Thyroid gland (tissue), 4 donors: ENCODE measurements around the gene TXNDC11. TPM values are rescaled to one million over a fixed set of nuclear protein-coding genes. Genes with fewer than 3 reads are reported as not detected.

ENCODE experiments used
- DNase-seq, 2 donors: peaks; one replicate each; pipeline ENCODE4 v3.0.0-alpha.2; 2019
- H3K27ac ChIP-seq, 3 donors: fragments of 200-600 bp; sonication (generic); 1 replicate in 2 of 3; 2 replicates in 1 of 3; pipeline ENCODE4 v1.5.1; 2016 to 2019; ENCODE audit warnings: mild to moderate bottlenecking in 1 of 3, moderate library complexity in 1 of 3
- H3K27me3 ChIP-seq: fragments of 200-600 bp; sonication (generic); one replicate; pipeline ENCODE4 v1.5.1; 2019
- H3K36me3 ChIP-seq, 2 donors: fragments of 200-600 bp; sonication (generic); one replicate each; pipeline ENCODE4 v1.5.1; 2016 to 2019
- H3K4me1 ChIP-seq, 2 donors: fragments of 200-600 bp; sonication (generic); one replicate each; pipeline ENCODE4 v1.5.1; 2017 to 2019
- H3K4me3 ChIP-seq, 3 donors: fragments of 200-600 bp; sonication (generic); replicated peaks in 1 of 3; 1 replicate in 2 of 3; 2 replicates in 1 of 3; pipeline ENCODE4 v1.5.1; 2016; ENCODE audit warnings: mild to moderate bottlenecking in 1 of 3
- H3K9me3 ChIP-seq: fragments of 200-600 bp; sonication (generic); one replicate; pipeline ENCODE4 v1.5.1; 2017
- CTCF ChIP-seq, 6 experiments: fragments of 200-600 bp in 3 of 6; fragments of 450-650 bp in 3 of 6; sonication (generic) in 3 of 6; IDR thresholded peaks; one replicate each; pipeline ENCODE4 v1.5.1; 2016 to 2019; ENCODE audit warnings: antibody characterized with exemption in 6 of 6, mild to moderate bottlenecking in 2 of 6, inconsistent platforms in 1 of 6, moderate library complexity in 1 of 6
- POLR2A ChIP-seq, 2 donors: fragments of 450-650 bp; IDR thresholded peaks; one replicate each; pipeline ENCODE4 v1.6.1; 2017; ENCODE audit warnings: antibody characterized with exemption in 2 of 2, mild to moderate bottlenecking in 2 of 2, moderate library complexity in 1 of 2
- WGBS, 2 donors: methylation state at CpG; one replicate each; pipeline ENCODE4 v1.1.5; 2017; 5-methylcytosine and 5-hydroxymethylcytosine counted together
- intact Hi-C: fragments of 100-400 bp; cut with DNase I; formaldehyde crosslinking; loops from one replicate; pipeline ENCODE4 v1.15.1; 2023
- total RNA-seq, 4 donors: library from RNA; depleted of rRNA; stranded (reverse); fragments of >200 nt; gene quantifications; one replicate each; pipeline ENCODE4 v1.2.3, GENCODE V29; 2016

TXNDC11 gene
- total RNA-seq, 4 donors from 2014 or later, result 77.3 to 135 (median 115) TPM

- no peaks in the 10 kb centered on the region for H3K27me3 ChIP-seq
- DNase-seq, result peak; percentile 35 to 38
- WGBS, 2 donors, result 42 to 50% methylated on average over 10 of the region's 10 CpGs
- TF ChIP-seq CTCF (IDR thresholded peaks at IDR 0.05) (no peak), POLR2A (IDR thresholded peaks at IDR 0.05) (no peak)
- peak overlapping the region; percentile 49 to 72 (median 65) for H3K27ac ChIP-seq
- no peaks in the 10 kb centered on the region for H3K9me3 ChIP-seq
- intact Hi-C loops, result no loop called here
- no peak overlapping the region for H3K4me3 ChIP-seq
- peaks cover 17 to 19% of the 10 kb centered on the region in 2 donors for H3K4me1 ChIP-seq
- H3K36me3 ChIP-seq, result peaks cover 27 to 41% of the 10 kb centered on the region in 2 donors
These were observed 15.3 kb upstream of the TXNDC11 start for GRCh38 chr16:11757671-11758545.

- DNase-seq, result no peak
- H3K27me3 ChIP-seq, result no peaks in the 10 kb centered on the region
- H3K9me3 ChIP-seq, result no peaks in the 10 kb centered on the region
- WGBS, 2 donors, result 98% methylated on average over 3 of the region's 3 CpGs
- H3K4me1 ChIP-seq, result peaks cover 17 to 19% of the 10 kb centered on the region in 2 donors
- intact Hi-C loops, result no loop called here
- H3K36me3 ChIP-seq, result peaks cover 32 to 40% of the 10 kb centered on the region in 2 donors
- H3K4me3 ChIP-seq, result no peak overlapping the region
- TF ChIP-seq POLR2A (IDR thresholded peaks at IDR 0.05) (no peak), CTCF (IDR thresholded peaks at IDR 0.05) (no peak)
- peak overlapping the region in 1 of 3 donors; percentile 65 for H3K27ac ChIP-seq
These were observed 13.6 kb upstream of the TXNDC11 start for GRCh38 chr16:11756248-11756647.

GRCh38 chr16:11755022-11755760 lies 12.5 kb upstream of the TXNDC11 start:
- peaks cover 43 to 44% of the 10 kb centered on the region in 2 donors for H3K36me3 ChIP-seq
- TF ChIP-seq CTCF (IDR thresholded peaks at IDR 0.05) (no peak), POLR2A (IDR thresholded peaks at IDR 0.05) (no peak)

GRCh38 chr16:11752856-11753255 lies 10.2 kb upstream of the TXNDC11 start:
- H3K36me3 ChIP-seq, result peaks cover 48 to 51% of the 10 kb centered on the region in 2 donors
- TF ChIP-seq CTCF (IDR thresholded peaks at IDR 0.05) (no peak), POLR2A (IDR thresholded peaks at IDR 0.05) (no peak)
- 94 to 96% methylated on average over 3 of the region's 3 CpGs for WGBS, 2 donors
- intact Hi-C loops, result no loop called here
- peaks cover 15 to 17% of the 10 kb centered on the region in 2 donors for H3K4me1 ChIP-seq
- H3K27ac ChIP-seq, result no peak overlapping the region
- H3K9me3 ChIP-seq, result no peaks in the 10 kb centered on the region
- H3K4me3 ChIP-seq, result no peak overlapping the region
- no peak for DNase-seq
- no peaks in the 10 kb centered on the region for H3K27me3 ChIP-seq

More at GRCh38 chr16:11755022-11755760, 12.5 kb upstream of the TXNDC11 start:
- Histone ChIP-seq H3K27ac (no peak overlapping the region), H3K27me3 (no peaks in the 10 kb centered on the region), H3K9me3 (no peaks in the 10 kb centered on the region), H3K4me1 (peaks cover 17 to 19% of the 10 kb centered on the region in 2 donors), H3K4me3 (no peak overlapping the region)
- 91 to 95% methylated on average over 13 of the region's 13 CpGs for WGBS, 2 donors
- DNase-seq, result no peak
- intact Hi-C loops, result no loop called here
